HS-5 (cell line): Measurements from ENCODE around the gene KCNJ12.
"Not testable (repeated sequence)": the region's sequence is repeated elsewhere in the genome, so short reads cannot be mapped to it uniquely, and the experiment has no call there.

Source experiments
- DNase-seq: peaks from one replicate; pipeline ENCODE4 v3.0.0-alpha.2; 2012; ENCODE audit warnings: low read depth

Gene KCNJ12

DNA sequence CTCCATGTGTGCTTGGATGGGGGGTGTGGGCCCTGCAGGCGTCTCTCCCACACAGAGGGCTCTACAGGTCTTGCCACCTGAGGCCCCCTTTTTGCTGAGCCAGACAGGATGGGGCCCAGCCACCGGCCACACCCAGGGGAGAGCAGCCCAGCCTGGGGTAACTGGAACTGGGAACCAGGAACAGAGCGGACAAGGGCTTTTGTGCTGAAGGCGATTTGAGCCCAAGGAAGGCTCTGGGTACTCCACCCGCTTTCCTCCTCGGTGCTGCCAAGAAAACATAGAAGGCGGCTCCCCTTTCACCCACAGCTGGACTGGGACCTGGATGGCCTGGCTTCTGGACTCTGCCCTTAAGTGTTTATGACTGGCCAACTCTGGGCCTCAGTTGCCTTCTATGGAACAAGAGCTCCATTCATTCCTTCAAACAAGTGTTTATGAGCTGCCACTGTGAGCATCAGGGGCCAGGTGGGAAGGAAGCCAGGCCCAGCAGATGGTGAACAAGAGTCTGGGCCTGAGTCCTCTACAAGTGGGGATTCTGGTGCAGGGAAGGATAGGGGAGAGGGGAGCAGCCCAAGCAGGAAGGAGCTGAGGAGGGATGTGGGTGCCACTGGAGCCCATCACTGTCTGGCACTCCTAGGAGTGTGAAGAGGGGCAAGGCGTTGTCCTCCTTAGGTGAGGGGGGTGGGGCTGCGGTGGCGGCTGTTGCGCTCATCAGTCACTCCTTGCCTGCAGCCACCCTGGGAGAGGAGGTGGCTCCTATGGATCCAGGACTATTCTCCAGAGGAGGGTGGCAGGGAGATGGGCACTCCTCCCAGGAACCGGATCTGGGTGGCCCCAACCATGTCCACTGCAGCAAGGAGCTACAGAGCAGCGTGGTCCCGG, 46.4 kb downstream of the KCNJ12 start:
- DNase-seq, result not testable (repeated sequence)

DNA sequence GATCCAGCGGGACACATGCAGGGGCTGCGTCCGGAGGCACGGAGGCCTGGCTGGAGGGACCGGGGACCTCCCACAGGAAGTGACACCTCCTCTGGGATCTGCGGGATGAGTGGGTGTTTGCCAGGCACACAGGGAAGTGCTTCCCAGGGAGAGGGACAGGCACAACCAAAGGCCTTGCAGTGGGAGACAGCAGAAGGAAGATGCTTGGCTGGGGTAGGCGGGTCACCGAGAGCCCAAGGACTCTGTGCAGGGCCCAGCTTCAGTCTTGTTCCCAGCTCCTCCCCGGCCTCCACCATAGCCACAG, 47.0 kb downstream of the KCNJ12 start:
- not testable (repeated sequence) for DNase-seq

- not testable (repeated sequence) for DNase-seq
Observed at GRCh38 chr17:21424697-21425096, 48.5 kb downstream of the KCNJ12 start.

GRCh38 chr17:21425321-21425720, 49.2 kb downstream of the KCNJ12 start:
- DNase-seq, result no peak

DNA sequence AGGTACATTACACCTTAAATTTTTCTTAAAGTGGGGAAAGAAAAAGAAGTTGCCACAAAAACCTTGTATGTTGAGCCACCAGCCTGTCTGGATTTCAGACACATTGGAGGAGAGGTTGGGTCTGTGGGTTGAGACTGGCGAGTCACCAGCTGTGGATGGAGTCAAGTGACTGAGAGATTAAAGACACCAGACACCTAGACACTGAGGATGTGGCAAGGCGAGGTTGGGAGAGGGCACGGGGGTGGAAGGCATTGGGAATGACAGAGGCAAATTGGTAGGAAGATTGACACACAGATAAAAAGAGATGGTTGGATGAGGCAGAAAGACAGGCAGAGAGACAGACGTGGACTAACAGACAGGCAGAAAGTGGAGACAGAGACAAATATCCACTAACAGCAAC, 49.6 kb downstream of the KCNJ12 start:
- DNase-seq, result no peak

DNA sequence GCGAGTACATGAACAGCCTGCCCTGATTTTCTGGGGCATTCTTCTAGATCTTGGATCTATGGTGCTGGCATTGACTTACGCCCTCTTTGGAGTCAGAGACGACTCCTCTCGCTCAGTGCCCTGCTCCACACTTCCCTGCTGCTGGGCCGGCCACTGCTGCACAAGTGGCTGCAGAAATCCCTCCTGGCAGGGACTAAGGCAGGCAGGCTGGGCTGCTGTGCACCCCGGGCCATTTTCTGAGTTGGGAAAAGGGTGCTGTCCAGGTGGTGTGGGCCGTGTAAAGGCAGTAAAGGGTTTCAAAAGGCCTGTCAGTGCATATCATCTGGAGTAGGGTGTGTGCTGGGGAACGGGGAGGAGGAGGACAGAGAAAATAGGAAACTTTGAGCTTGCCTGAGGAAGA, 50.1 kb downstream of the KCNJ12 start:
- DNase-seq, result not testable (repeated sequence)

DNA sequence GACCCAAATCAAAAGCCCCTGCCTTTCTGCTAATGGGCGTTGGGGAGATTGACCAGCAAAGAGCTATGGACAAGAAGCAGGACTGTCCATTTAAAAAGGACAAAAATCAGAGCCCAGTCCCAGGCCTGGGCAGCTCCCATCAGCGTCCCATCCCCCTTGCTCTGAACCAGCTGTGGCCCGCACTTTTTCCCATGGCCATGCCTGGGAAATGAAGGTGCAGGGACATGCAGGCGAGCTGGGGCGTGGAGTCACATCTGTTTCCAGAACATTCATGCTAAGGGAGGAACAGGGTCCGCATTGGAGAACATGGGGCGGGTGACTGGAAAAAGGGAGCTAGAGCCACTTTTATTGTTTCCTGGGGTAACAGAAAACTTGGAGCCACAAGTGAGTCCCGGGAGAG, 50.7 kb downstream of the KCNJ12 start:
- not testable (repeated sequence) for DNase-seq

- DNase-seq, result not testable (repeated sequence)
Observed at GRCh38 chr17:21427727-21428126, 51.6 kb downstream of the KCNJ12 start.

GRCh38 chr17:21428752-21429424, 52.7 kb downstream of the KCNJ12 start:
- not testable (repeated sequence) for DNase-seq

DNA sequence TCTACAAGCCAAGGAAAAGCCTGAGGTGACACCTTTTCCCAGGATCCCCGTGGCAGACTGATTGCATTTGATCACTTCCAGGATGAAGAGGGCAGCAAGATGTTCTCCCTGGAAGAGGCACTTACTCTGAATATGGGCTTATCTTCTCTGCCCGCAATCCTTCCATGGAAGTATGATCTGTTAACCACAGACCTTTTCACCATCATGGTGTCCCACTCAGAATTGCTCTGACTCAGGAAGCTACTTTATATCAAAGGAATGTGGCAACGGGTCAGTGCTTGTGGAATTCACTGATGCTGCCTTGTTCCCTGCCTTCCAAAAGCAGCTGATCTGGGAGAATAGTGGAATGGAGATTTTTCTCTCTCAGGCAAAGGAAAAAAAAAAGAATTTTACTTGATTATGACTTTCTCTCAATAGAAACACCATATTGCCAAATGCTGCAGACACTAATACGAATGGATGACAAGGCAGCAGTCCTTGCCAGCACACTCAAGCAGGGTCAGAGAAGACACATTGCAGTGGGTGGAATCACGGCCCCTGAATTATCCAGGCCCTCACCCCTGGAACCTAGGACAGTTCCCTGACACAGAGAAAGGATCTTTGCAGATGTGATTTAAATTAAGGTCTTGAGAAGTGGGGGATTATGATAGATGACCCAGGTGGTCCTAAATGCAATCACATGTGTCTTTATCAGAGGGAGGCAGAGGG, 53.9 kb downstream of the KCNJ12 start:
- not testable (repeated sequence) for DNase-seq

DNA sequence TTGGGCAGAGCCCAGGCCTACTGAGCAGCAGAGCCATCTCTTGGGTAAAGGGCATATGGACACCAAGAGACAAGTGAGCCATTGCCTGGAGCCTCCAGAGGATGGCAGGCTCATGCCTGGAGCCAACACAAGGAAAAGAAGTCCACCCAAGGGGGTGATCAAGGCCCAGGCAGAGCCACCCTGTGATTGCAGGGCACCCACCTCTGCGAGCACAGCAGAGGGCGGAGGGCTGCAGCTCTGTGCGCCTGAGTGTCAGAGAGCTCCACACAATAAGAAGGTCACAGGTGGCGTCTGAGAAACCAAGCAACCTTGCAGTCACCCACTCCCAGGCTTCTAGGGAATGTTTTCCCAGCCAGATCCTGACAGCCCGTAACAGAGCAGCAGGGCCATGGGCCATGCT, 57.8 kb downstream of the KCNJ12 start:
- DNase-seq, result not testable (repeated sequence)

DNA sequence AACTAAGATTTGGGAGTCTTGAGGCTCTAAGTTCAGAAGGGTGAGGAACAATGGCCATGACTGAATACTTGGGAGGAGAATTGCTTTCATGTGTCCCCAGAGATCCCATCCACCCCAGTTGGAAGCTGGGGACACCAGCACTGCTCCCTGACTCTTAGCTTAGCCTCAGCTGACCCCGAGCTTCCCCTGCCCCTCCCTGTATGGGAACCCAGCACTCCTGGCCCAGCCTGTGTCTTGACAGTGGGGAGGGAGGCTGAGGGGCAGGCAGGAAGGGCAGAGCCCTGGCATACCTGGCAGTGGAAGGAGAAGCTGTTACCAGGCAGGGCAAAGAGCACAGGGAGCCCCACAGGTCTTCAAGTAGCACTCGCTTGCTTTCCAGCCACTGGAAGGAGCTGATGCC, 58.8 kb downstream of the KCNJ12 start:
- DNase-seq, result not testable (repeated sequence)

DNA sequence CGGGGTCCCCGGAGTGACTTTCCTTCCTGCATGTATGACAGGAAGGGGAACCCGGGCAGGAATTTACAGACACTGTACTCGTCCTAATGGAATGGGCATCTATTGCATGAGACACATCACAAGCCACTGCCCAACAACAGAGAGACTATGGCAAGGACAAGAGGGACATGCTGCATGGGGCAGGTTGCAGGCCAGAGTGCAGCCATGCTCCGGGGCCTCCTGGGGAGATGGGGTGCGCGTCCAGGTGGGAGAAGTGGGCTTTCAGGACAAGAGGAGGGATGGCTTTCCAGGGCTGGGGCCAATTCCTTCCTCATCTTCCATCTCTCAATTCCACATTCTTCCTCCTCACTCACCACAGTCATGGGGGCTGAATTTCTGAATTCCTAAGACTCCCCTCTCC, 60.3 kb downstream of the KCNJ12 start:
- DNase-seq, result not testable (repeated sequence)

DNA sequence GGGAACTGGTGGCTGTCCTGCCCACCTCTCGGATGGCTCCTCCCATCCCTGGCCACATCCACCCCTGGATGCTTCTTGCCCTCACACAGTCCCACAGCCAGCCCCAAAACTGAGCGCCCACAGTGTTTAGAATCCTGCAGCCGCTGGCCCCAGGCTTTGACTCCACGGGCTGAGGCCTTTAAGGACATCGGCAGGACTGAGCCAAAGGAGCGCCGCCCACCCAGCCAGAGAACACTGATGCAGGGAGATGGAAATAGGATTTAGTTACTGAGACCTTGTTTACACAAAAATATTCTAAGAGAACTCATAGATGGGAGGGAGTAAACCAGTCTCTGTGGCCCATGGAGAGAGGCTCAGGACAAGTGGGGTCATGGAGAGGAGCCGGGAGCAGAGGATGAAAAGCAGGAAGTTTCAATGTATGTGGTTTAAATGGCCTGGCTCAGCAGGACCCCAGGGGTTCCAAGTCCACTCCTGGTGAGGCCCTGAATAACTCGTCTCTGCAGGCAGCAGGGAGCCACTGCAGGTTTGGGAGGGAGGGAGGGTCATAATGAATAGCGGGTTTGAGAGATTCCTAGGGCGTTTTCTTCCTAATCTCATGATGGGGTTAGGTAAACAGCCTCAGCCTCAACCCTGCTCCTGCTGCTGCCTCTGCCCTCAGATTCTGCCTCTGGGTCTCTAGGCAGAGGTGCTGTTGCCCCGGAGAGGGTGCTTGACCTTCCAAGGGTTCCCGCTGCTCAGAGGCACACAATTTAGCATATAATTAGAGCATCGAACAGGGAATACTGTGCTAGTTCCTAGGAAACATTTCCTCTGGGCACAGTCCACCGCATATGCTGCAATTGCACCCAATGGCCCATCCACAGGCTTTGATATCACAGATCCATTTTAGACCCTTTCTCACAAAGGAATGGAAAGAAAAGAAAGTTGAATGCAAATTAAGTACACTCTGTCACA, 61.0 kb downstream of the KCNJ12 start:
- DNase-seq, result not testable (repeated sequence)

- DNase-seq, result not testable (repeated sequence)
Observed at GRCh38 chr17:21438316-21439014, 62.3 kb downstream of the KCNJ12 start.

DNA sequence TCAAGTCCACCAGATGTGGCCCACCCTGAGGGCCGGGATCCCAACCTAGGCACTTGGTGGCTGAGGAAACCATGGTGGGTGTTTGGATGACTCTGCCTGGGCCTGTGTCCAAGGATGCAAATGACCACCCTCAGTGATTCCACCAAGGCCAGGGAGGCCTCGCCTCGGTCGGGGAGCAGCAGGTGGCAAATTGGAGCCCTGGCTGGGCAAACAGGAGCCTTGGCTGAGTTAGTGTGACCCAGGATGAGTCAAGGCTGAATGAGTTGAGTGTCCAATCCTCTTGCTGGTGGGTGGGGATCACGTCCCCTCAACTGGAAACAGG, 62.8 kb downstream of the KCNJ12 start:
- not testable (repeated sequence) for DNase-seq

DNA sequence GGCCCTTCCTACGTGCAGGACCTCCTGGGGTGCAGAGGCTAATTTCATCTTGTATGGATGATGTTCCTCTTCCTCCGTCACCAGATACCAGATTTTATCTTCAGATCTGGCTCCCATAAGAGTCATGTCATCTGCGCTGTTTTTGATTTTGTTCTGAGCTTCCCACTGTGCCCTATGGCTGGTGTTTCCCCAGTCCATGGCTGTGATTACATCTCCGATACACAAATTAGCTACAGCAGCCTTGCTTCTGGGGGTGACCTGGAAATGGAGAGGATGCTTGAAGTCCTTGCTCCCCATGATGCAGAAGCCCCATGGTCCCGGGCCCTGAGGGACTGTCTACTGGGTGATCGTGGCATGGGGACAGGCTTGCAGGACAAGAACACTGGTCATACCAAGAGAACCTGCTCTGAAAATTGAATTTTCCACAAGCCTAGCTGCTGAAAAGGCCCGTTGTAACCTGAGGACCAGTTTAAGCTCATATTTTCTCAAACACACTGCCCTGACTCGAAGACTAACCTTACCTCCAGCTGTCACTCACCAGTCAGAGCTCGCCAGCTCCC, 69.0 kb downstream of the KCNJ12 start:
- DNase-seq, result no peak

GRCh38 chr17:21447552-21447951, 71.4 kb downstream of the KCNJ12 start:
- not testable (repeated sequence) for DNase-seq

DNA sequence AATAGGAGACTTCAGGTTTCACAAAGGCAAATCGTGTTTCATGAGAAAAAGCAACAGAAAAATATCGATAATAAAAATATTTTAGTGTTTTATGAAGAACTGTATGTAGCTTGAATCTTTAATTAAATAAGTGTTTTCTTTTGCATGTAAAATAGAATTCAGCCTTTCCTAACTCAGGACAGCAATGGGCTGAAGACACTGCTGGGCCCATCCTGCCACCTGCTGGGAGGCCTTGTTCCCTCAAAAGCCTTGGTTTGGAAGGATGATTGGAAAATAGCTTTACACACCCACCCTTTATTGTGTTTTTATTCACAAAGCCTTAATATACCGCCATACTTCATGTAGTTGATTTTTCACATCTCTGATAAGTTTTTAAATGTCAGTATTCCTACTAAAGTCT, 73.7 kb downstream of the KCNJ12 start:
- not testable (repeated sequence) for DNase-seq

DNA sequence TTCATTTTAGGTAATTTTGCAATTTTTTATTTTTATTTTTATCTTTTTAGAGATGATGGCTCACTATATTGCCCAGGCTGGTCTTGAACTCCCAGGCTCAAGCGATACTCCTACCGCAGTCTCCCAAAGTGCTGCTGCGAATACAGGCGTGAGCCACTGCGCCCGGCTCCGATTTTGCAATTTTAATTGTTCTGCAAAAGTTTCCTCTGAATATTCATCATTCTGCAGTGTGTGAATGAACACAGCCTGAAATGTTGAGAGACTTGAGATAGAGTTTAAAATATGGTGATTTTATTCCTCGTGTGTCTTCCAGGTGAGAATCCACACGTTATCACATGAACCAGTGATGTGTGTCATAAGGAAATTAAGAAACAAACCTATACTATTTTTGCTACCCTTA, 75.8 kb downstream of the KCNJ12 start:
- DNase-seq, result no peak
